ENCODE results near the gene MYEOV. TPM values are rescaled to one million over a fixed set of nuclear protein-coding genes. Genes with fewer than 3 reads are reported as not detected.

Gene MYEOV
- total RNA-seq, 2 experiments from 2014 or later: not detected

DNA sequence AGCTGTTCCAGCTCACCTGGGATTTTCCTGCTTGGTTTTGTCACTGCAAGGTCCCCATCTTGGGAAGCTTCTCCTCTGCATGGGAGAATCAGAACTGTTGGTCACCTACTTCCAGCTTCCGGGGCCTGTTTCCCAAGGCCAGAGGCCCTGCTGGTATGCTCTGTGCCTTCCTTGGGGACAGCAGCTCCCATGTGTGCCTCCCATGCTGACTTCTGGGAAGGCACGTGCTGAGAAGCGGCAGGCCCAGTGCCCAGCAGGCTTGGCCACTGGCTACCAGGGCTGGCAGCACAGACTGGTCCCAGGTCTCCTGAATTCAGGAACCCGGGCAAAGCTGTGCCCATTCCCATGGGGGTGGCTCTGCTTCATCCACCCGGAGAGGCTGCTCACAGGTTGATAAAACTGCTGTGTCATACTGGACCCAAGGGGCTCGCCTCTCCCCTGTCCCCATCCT is 33.8 kb downstream of the MYEOV start:
- Mint-ChIP-seq H3K36me3 (ENCODE audit: low read depth) (no peaks in the 10 kb centered on the region), H3K27me3 (peaks cover 21% of the 10 kb centered on the region), H3K4me1 (no peaks in the 10 kb centered on the region), H3K9me3 (no peaks in the 10 kb centered on the region), H3K27ac (no peak overlapping the region), H3K4me3 (no peak overlapping the region)
- CTCF ChIA-PET: no interaction called here
- DNase-seq: no peak
- POLR2A ChIA-PET: no interaction called here

DNA sequence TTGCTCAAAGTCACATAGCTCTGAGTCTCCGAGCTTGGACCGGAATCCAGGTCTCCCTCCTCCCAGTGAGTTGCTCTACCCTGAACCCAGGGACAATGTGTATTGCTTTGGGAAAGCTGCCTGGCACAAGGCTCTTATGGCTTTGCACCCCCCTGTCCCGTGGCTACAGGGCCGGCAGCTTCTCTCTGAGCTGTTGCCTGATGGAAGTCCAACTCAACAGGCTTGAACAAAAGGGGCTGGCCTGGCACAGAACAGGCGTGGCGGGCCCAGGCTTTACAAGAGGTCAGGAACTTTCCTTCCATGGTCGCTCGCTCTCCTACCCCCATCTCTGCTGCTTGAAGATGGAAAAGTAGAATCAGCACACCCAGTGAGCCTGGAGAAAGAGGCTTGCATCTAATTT is 34.3 kb downstream of the MYEOV start:
- no peak for DNase-seq
- H3K27ac Mint-ChIP-seq: no peak overlapping the region
- ChIA-PET POLR2A (no interaction called here), CTCF (no interaction called here)
- peaks cover 26% of the 10 kb centered on the region for H3K27me3 Mint-ChIP-seq
- no peaks in the 10 kb centered on the region for H3K36me3 Mint-ChIP-seq (ENCODE audit: low read depth)
- no peak overlapping the region for H3K4me3 Mint-ChIP-seq
- no peaks in the 10 kb centered on the region for H3K4me1 Mint-ChIP-seq
- H3K9me3 Mint-ChIP-seq: no peaks in the 10 kb centered on the region

GRCh38 chr11:69329581-69329980 is 35.6 kb downstream of the MYEOV start:
- ChIA-PET POLR2A (no interaction called here), CTCF (no interaction called here)
- Mint-ChIP-seq H3K9me3 (no peaks in the 10 kb centered on the region), H3K36me3 (ENCODE audit: low read depth) (no peaks in the 10 kb centered on the region), H3K4me1 (no peaks in the 10 kb centered on the region), H3K4me3 (no peak overlapping the region), H3K27ac (no peak overlapping the region), H3K27me3 (peaks cover 27% of the 10 kb centered on the region)
- DNase-seq: no peak

- Mint-ChIP-seq H3K4me1 (no peaks in the 10 kb centered on the region), H3K4me3 (no peak overlapping the region), H3K27ac (no peak overlapping the region), H3K27me3 (peaks cover 27% of the 10 kb centered on the region), H3K9me3 (no peaks in the 10 kb centered on the region), H3K36me3 (ENCODE audit: low read depth) (no peaks in the 10 kb centered on the region)
- ChIA-PET CTCF (no interaction called here), POLR2A (no interaction called here)
- no peak for DNase-seq
Measured at GRCh38 chr11:69330330-69330729, 36.4 kb downstream of the MYEOV start.

- peak; percentile 6 for DNase-seq
- Mint-ChIP-seq H3K27ac (no peak overlapping the region), H3K4me1 (peaks cover 13% of the 10 kb centered on the region), H3K4me3 (no peak overlapping the region), H3K27me3 (peaks cover 27% of the 10 kb centered on the region), H3K9me3 (no peaks in the 10 kb centered on the region), H3K36me3 (ENCODE audit: low read depth) (no peaks in the 10 kb centered on the region)
- POLR2A ChIA-PET: no interaction called here
- CTCF ChIA-PET: interaction anchor here (1.5 kb wide), 1 partner anchor 40 kb away, joined by 3 read pairs; no protein-coding TSS in a partner anchor
Measured at GRCh38 chr11:69333149-69333710, 39.3 kb downstream of the MYEOV start.

DNA sequence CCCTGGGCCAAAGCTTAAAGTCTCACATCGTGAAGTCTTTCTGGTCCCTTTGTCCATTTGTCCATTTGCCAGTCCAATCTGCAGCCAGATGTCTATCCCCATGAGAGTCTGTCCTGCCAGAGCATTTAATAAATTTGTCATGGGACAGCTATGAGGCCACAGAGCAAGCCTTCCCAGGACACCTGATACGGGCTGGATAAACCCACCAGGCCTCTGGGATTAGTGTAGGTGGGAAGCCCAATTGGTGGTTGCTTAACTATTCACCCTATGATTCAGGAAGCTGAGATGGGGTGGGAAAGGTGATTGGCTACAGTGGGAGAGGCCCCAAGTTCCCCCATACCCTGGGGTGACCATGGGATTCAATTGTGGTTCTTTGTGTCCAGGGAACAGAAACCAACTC is 39.9 kb downstream of the MYEOV start:
- H3K9me3 Mint-ChIP-seq: no peaks in the 10 kb centered on the region
- POLR2A ChIA-PET: no interaction called here
- no peak for DNase-seq
- no peak overlapping the region for H3K27ac Mint-ChIP-seq
- H3K36me3 Mint-ChIP-seq (ENCODE audit: low read depth): no peaks in the 10 kb centered on the region
- CTCF ChIA-PET: interaction anchor here (1.5 kb wide), 1 partner anchor 41 kb away, joined by 3 read pairs; no protein-coding TSS in a partner anchor
- H3K4me3 Mint-ChIP-seq: no peak overlapping the region
- H3K27me3 Mint-ChIP-seq: peaks cover 27% of the 10 kb centered on the region
- H3K4me1 Mint-ChIP-seq: peaks cover 16% of the 10 kb centered on the region

GRCh38 chr11:69335007-69335780 is 41.2 kb downstream of the MYEOV start:
- Mint-ChIP-seq H3K4me3 (no peak overlapping the region), H3K36me3 (ENCODE audit: low read depth) (no peaks in the 10 kb centered on the region), H3K4me1 (peaks cover 17% of the 10 kb centered on the region), H3K9me3 (peaks cover 5% of the 10 kb centered on the region), H3K27me3 (peaks cover 23% of the 10 kb centered on the region), H3K27ac (no peak overlapping the region)
- ChIA-PET CTCF (interaction anchor here (1.6 kb wide), 1 partner anchor 43 kb away, joined by 5 read pairs; no protein-coding TSS in a partner anchor), POLR2A (no interaction called here)
- no peak for DNase-seq

DNA sequence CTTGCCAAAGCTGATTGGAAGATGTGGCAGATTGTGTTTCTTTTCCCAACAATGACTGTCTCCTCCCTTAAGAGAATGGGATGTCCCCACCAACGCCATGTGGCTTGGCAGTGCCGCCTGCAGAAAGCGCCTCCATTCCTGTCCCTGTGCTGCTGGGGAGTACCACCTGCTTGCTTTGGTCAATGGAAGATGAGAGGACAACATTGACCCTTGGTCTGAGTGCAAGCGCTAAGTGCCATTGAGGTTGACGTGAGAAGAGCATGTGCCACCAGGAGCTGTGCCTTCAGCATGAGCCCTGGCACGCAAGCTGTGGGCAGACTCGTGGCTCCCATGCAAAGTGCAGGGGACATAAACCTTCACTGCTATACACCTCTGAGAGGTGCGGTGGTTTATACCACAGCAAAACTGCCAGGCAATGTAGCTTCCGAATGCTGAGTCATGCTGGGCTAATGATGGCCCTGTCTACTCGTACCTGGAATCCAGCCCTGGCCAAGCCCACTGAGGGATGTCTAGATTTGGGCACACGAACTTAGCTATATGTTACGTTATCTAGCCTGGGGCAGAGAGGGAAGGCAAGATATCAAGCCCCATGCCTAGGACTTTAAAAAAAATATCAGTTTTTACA is 41.9 kb downstream of the MYEOV start:
- Mint-ChIP-seq H3K9me3 (peaks cover 7% of the 10 kb centered on the region), H3K27me3 (peaks cover 18% of the 10 kb centered on the region), H3K4me1 (peaks cover 17% of the 10 kb centered on the region), H3K27ac (no peak overlapping the region), H3K4me3 (no peak overlapping the region), H3K36me3 (ENCODE audit: low read depth) (no peaks in the 10 kb centered on the region)
- no peak for DNase-seq
- ChIA-PET CTCF (interaction anchor here (1.6 kb wide), 1 partner anchor 43 kb away, joined by 5 read pairs; no protein-coding TSS in a partner anchor), POLR2A (no interaction called here)

GRCh38 chr11:69337211-69337721 is 43.3 kb downstream of the MYEOV start:
- Mint-ChIP-seq H3K27me3 (peaks cover 8% of the 10 kb centered on the region), H3K4me3 (no peak overlapping the region), H3K4me1 (peaks cover 17% of the 10 kb centered on the region), H3K36me3 (ENCODE audit: low read depth) (no peaks in the 10 kb centered on the region), H3K27ac (no peak overlapping the region), H3K9me3 (peaks cover 7% of the 10 kb centered on the region)
- CTCF ChIA-PET: interaction anchor here (1.6 kb wide), 1 partner anchor 45 kb away, joined by 5 read pairs; no protein-coding TSS in a partner anchor
- no peak for DNase-seq
- POLR2A ChIA-PET: no interaction called here

GRCh38 chr11:69339041-69339733 is 45.2 kb downstream of the MYEOV start:
- Mint-ChIP-seq H3K27me3 (no peaks in the 10 kb centered on the region), H3K4me3 (no peak overlapping the region), H3K27ac (no peak overlapping the region), H3K4me1 (peaks cover 17% of the 10 kb centered on the region), H3K36me3 (ENCODE audit: low read depth) (no peaks in the 10 kb centered on the region), H3K9me3 (peaks cover 7% of the 10 kb centered on the region)
- ChIA-PET POLR2A (no interaction called here), CTCF (no interaction called here)
- DNase-seq: no peak

GRCh38 chr11:69339983-69340565 is 46.1 kb downstream of the MYEOV start:
- CTCF ChIA-PET: no interaction called here
- Mint-ChIP-seq H3K9me3 (peaks cover 7% of the 10 kb centered on the region), H3K27me3 (no peaks in the 10 kb centered on the region), H3K4me3 (no peak overlapping the region), H3K27ac (no peak overlapping the region), H3K4me1 (peaks cover 17% of the 10 kb centered on the region), H3K36me3 (ENCODE audit: low read depth) (no peaks in the 10 kb centered on the region)
- DNase-seq: peak; percentile 12
- POLR2A ChIA-PET: no interaction called here

GRCh38 chr11:69342588-69343330 is 48.8 kb downstream of the MYEOV start:
- Mint-ChIP-seq H3K27me3 (no peaks in the 10 kb centered on the region), H3K36me3 (ENCODE audit: low read depth) (no peaks in the 10 kb centered on the region), H3K4me1 (peaks cover 7% of the 10 kb centered on the region), H3K4me3 (no peak overlapping the region), H3K9me3 (peaks cover 10% of the 10 kb centered on the region), H3K27ac (no peak overlapping the region)
- DNase-seq: no peak
- ChIA-PET POLR2A (no interaction called here), CTCF (no interaction called here)

All from activated CD4-positive, alpha-beta memory T cell treated with anti-CD3 and anti-CD28 coated beads, Interleukin-2, amount 10 ng/mL, durations not matched to agents 7 days and 5 days (primary cell).